ENCODE results near the gene NIPSNAP3A. TPM values are rescaled to one million over a fixed set of nuclear protein-coding genes. Genes with fewer than 3 reads are reported as not detected.
A peak's percentile ranks its signal among the peaks of the same experiment; 100 is the strongest.

NIPSNAP3A gene
- total and polyA plus RNA-seq, 11 donors: 14.9 to 37.0 (median 22.9) TPM

DNA sequence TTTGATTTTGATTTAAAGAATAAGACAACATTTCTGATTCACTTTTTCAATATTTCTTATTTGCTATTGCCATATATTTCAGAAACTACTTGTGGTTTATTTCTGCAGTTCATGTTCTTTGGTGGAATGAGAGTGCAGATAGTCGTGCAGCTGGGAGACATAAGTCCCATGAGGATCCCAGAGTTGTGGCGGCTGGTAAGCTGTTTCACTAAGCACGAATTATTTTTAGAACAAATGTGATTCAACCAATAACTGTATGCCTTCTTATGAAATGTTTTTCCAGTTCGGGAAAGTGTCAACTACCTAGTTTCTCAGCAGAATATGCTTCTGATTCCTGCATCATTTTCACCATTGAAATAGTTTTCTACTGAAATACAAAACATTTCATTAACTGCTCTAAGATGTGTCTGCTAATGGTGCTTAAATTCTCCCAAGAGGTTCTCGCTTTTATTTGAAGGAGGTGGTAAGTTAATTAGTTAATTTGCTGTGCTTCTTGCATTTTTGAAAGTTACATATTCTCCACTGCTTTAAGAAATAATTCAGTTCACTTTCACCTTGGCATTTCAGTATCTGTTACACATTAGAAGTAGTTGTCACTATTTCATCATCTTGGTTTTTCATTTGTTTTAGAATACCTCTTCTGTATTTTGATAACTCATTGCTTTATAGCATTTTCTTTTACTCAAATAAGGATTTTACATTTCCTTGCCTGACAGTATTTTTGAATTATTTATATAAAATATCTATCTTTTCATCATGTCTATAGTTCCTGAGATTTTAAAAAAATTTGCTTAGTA lies 25.4 kb downstream of the NIPSNAP3A start:
- DNase-seq (peak in 2 of 5 donors; percentile 43 to 49), ATAC-seq (peak in 3 of 4 donors; percentile 37 to 69 (median 54))
- TF ChIP-seq, protein P1, sequence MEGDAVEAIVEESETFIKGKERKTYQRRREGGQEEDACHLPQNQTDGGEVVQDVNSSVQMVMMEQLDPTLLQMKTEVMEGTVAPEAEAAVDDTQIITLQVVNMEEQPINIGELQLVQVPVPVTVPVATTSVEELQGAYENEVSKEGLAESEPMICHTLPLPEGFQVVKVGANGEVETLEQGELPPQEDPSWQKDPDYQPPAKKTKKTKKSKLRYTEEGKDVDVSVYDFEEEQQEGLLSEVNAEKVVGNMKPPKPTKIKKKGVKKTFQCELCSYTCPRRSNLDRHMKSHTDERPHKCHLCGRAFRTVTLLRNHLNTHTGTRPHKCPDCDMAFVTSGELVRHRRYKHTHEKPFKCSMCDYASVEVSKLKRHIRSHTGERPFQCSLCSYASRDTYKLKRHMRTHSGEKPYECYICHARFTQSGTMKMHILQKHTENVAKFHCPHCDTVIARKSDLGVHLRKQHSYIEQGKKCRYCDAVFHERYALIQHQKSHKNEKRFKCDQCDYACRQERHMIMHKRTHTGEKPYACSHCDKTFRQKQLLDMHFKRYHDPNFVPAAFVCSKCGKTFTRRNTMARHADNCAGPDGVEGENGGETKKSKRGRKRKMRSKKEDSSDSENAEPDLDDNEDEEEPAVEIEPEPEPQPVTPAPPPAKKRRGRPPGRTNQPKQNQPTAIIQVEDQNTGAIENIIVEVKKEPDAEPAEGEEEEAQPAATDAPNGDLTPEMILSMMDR (IDR thresholded peaks at IDR 0.05): no peak
- TF ChIP-seq POLR2A (IDR thresholded peaks at IDR 0.05): no peak
- no peaks in the 10 kb centered on the region for H3K27me3 ChIP-seq
- intact Hi-C loops (cut with DNase I): no loop called here
- peak overlapping the region in 9 of 12 donors; percentile 9 to 42 (median 29) for H3K4me3 ChIP-seq
- peak overlapping the region; percentile 39 to 86 (median 71) for H3K27ac ChIP-seq
- no peaks in the 10 kb centered on the region for H3K9me3 ChIP-seq
- peaks cover 0 to 30% (median 0%) of the 10 kb centered on the region in 9 donors for H3K36me3 ChIP-seq
- peaks cover 0 to 59% (median 35%) of the 10 kb centered on the region in 12 donors for H3K4me1 ChIP-seq
- 22 to 28% (median 23%) methylated on average over 5 of the region's 5 CpGs for WGBS, 4 donors

DNA sequence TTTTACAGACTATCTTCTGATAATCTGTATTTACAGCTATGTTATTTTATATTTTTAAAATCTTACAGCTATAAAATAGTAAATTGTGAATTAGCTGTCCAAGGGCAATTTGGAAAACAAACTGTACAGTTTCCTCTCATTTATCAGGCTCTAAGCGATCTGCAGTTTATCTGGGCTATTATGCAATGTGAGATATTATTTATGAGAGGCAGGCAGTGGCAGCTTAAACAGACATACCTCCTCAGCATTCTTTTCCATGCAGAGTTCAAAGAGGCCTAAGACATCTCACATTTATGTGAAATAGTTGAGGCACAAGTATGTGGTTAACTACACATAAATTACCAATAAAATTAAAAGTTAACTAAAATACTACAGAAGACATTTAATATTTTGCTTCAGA lies 26.6 kb downstream of the NIPSNAP3A start:
- Histone ChIP-seq H3K27ac (peak overlapping the region in 10 of 12 donors; percentile 64 to 86 (median 75)), H3K4me1 (peaks cover 0 to 59% (median 35%) of the 10 kb centered on the region in 12 donors), H3K36me3 (peaks cover 0 to 27% (median 0%) of the 10 kb centered on the region in 9 donors), H3K27me3 (no peaks in the 10 kb centered on the region), H3K4me3 (peak overlapping the region in 9 of 12 donors; percentile 9 to 42 (median 29)), H3K9me3 (no peaks in the 10 kb centered on the region)
- DNase-seq: no peak
- TF ChIP-seq, protein P1 (IDR thresholded peaks at IDR 0.05): no peak
- no peak for TF ChIP-seq POLR2A (IDR thresholded peaks at IDR 0.05)
- intact Hi-C loops (cut with DNase I): no loop called here
- no peak for ATAC-seq
- WGBS, 4 donors: 24 to 39% (median 31%) methylated on average over 1 of the region's 1 CpG

DNA sequence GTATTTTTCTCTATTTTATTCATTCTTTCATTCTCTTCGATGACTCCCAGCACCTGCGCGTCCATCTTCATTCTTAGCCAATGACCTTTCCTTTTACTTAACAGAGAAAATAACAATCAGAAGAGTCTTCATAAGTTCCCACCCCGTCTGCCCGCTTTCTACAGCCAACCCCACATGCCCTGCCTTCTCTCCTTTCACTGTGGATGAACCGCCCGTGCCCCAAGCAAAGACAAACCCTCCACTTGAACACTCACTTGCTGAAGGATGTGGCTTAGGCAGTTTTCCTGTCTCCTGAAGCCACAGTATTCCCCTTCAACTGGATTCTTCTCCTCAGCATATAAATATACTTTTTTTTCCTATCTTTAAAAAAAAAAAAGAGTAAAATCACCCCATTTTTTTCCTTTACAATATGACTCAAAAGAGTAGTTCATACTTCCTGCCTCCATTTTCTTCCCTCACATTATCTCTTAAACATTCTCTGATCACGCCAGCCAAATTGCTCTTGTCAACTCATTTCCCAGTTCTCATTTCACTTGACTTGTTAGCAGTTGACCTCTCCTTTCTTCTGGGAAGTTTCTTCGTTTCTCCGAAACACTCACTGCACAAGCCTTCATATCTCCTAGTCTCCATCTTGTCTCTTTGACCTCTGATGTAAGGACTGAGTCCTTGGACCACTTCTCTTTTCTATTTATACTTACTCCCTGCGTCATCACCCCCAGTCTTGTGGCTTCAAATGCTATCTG lies 27.5 kb downstream of the NIPSNAP3A start:
- ATAC-seq: peak; percentile 83 to 90 (median 86)
- peak in 3 of 5 donors; percentile 43 to 48 (median 46) for DNase-seq
- Histone ChIP-seq H3K27me3 (no peaks in the 10 kb centered on the region), H3K4me1 (peaks cover 0 to 56% (median 35%) of the 10 kb centered on the region in 12 donors), H3K9me3 (no peaks in the 10 kb centered on the region), H3K36me3 (peaks cover 0 to 21% (median 0%) of the 10 kb centered on the region in 9 donors), H3K4me3 (peak overlapping the region in 6 of 12 donors; percentile 9 to 39 (median 22)), H3K27ac (peak overlapping the region; percentile 21 to 86 (median 71))
- TF ChIP-seq POLR2A (IDR thresholded peaks at IDR 0.05): no peak
- TF ChIP-seq, protein P1 (IDR thresholded peaks at IDR 0.05): no peak
- 69 to 76% (median 70%) methylated on average over 11 of the region's 11 CpGs for WGBS, 4 donors
- intact Hi-C loops (cut with DNase I): no loop called here

DNA sequence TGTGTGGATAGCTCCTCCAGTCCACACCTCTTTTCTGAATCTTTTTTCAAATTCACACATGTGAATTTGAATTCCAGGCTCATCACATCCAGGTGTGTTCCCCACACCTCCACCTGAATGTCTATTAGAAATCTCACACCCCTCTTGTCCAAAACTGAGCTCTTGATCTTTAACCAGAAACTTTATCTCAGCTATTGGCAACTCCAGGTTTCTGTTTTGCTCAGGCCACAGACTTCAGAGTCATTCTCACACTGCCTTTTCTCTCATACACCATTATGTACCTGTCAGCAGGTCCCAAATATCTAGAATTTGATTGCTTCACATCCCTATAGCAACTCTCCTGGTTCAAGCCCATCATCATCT lies 28.1 kb downstream of the NIPSNAP3A start:
- intact Hi-C loops (cut with DNase I): no loop called here
- DNase-seq (no peak), ATAC-seq (peak; percentile 29 to 58 (median 42))
- no peak for TF ChIP-seq POLR2A (IDR thresholded peaks at IDR 0.05)
- TF ChIP-seq, protein P1 (IDR thresholded peaks at IDR 0.05): no peak
- H3K27ac ChIP-seq: peak overlapping the region in 11 of 12 donors; percentile 61 to 86 (median 72)
- H3K9me3 ChIP-seq: no peaks in the 10 kb centered on the region
- H3K36me3 ChIP-seq: peaks cover 0 to 17% (median 0%) of the 10 kb centered on the region in 9 donors
- H3K4me3 ChIP-seq: peak overlapping the region in 2 of 12 donors; percentile 29 to 39
- H3K27me3 ChIP-seq: no peaks in the 10 kb centered on the region
- peaks cover 0 to 56% (median 36%) of the 10 kb centered on the region in 12 donors for H3K4me1 ChIP-seq

All from heart left ventricle (tissue), 16 donors.